B cell (primary cell): Measurements from ENCODE around the gene GLMN.

Experiments used
- EZH2 ChIP-seq: IDR thresholded peaks from 2 replicates; pipeline ENCODE4 v1.6.1; 2012; ENCODE audit warnings: borderline replicate concordance, low read depth, mild to moderate bottlenecking, moderate library complexity, low read length; ENCODE audit not compliant: insufficient read depth, poor library complexity, severe bottlenecking
- TF ChIP-seq, protein P1 (sequence below): fragments of 200-600 bp; IDR thresholded peaks from one replicate; pipeline ENCODE4 v1.8.0; 2022; ENCODE audit warnings: antibody characterized with exemption, mild to moderate bottlenecking

- TF ChIP-seq, protein P1, sequence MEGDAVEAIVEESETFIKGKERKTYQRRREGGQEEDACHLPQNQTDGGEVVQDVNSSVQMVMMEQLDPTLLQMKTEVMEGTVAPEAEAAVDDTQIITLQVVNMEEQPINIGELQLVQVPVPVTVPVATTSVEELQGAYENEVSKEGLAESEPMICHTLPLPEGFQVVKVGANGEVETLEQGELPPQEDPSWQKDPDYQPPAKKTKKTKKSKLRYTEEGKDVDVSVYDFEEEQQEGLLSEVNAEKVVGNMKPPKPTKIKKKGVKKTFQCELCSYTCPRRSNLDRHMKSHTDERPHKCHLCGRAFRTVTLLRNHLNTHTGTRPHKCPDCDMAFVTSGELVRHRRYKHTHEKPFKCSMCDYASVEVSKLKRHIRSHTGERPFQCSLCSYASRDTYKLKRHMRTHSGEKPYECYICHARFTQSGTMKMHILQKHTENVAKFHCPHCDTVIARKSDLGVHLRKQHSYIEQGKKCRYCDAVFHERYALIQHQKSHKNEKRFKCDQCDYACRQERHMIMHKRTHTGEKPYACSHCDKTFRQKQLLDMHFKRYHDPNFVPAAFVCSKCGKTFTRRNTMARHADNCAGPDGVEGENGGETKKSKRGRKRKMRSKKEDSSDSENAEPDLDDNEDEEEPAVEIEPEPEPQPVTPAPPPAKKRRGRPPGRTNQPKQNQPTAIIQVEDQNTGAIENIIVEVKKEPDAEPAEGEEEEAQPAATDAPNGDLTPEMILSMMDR, result no peak
- TF ChIP-seq EZH2, result no peak
Observed at GRCh38 chr1:92340154-92340553, 41.4 kb upstream of the GLMN start.
